Adipocyte (in vitro differentiated cells): ENCODE data around the gene RND3.

Experiments
- DNase-seq: peaks from one replicate; pipeline ENCODE4 v3.0.0-alpha.2; 2015; ENCODE audit warnings: low read depth
- H3K27me3 ChIP-seq: replicated peaks from 2 replicates; pipeline ENCODE4 v1.7.0; 2013; ENCODE audit warnings: mild to moderate bottlenecking, low read length, moderate library complexity; ENCODE audit not compliant: control insufficient read depth, insufficient read depth
- H3K36me3 ChIP-seq: 2 replicates; pipeline ENCODE4 v1.7.0; 2013; ENCODE audit warnings: low read length, mild to moderate bottlenecking, moderate library complexity; ENCODE audit not compliant: control insufficient read depth, insufficient read depth, severe bottlenecking
- H3K4me1 ChIP-seq: 2 replicates; pipeline ENCODE4 v1.7.0; 2013; ENCODE audit warnings: mild to moderate bottlenecking, low read length, moderate library complexity; ENCODE audit not compliant: control insufficient read depth, insufficient read depth
- H3K4me3 ChIP-seq: 2 replicates; pipeline ENCODE4 v1.7.0; 2013; ENCODE audit warnings: mild to moderate bottlenecking, low read length, moderate library complexity
- H3K9ac ChIP-seq: 2 replicates; pipeline ENCODE4 v1.7.0; 2013; ENCODE audit warnings: mild to moderate bottlenecking, low read length, moderate library complexity
- H3K9me3 ChIP-seq: 2 replicates; pipeline ENCODE4 v1.7.0; 2013; ENCODE audit warnings: mild to moderate bottlenecking, low read length, moderate library complexity; ENCODE audit not compliant: control insufficient read depth

RND3 gene

DNA sequence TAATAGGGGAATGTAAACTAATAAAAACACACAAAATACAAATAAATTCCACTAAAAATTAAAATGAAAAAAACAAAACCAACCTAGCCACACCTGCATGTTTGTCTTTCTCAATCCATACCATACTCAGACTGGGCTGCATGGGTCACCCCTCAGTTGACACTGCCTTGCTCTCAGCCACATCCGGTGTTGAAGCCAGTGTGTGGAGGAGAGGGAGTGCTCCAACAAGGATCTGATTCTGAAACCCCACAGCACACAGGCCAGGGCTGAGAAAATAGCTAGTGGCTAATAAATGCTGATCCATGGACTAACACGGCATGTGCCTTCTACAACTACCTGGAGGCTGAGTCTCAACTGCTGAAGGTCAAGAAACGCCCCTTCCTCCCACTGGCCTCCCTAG, 13.7 kb downstream of the RND3 start:
- DNase-seq = no peak

GRCh38 chr2:150472511-150472899, 15.0 kb downstream of the RND3 start:
- H3K4me3 ChIP-seq = peak overlapping the region; percentile 28
- H3K36me3 ChIP-seq = peaks cover 89% of the 10 kb centered on the region
- peaks cover 88% of the 10 kb centered on the region for H3K4me1 ChIP-seq
- H3K9me3 ChIP-seq = no peaks in the 10 kb centered on the region
- peak; percentile 62 for DNase-seq
- H3K9ac ChIP-seq = no peak overlapping the region
- no peaks in the 10 kb centered on the region for H3K27me3 ChIP-seq

More for the DNA sequence above, 13.7 kb downstream of the RND3 start:
- Histone ChIP-seq H3K9me3 (no peaks in the 10 kb centered on the region), H3K9ac (no peak overlapping the region), H3K4me3 (peak overlapping the region; percentile 25), H3K4me1 (peaks cover 88% of the 10 kb centered on the region), H3K36me3 (peaks cover 79% of the 10 kb centered on the region), H3K27me3 (no peaks in the 10 kb centered on the region)

DNA sequence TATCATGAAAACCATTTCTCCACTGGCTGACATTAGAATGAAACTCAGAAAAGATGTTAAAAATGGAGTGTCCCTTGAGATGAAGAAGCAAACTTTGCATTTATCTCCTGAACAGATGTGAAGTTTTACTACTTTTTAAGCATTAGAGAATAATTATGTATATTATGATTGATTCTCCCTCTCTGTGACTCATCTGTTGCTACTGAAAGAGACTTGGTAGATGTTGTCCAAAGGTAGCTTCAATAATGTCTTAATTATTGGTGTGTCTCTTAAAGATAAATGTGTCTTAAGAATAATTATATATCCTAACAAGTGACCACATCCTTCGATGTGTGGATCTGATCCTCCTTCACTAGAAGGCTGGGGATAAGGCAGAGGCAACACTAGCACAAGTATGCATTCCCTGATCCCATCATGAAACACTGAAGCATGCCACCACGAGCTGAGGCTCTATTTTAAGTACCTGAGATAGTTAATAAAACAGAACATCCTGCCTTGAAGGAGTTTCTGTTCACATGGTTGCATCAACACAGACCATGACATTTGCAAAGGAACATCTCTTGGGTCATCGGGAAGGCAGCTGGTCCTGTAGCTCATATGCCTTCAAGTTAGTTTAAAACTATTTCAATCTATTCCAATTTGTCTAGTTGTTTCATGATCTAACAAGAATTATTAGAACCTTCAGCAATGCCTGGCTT, 15.5 kb downstream of the RND3 start:
- peaks cover 87% of the 10 kb centered on the region for H3K4me1 ChIP-seq
- H3K36me3 ChIP-seq = peaks cover 87% of the 10 kb centered on the region

DNA sequence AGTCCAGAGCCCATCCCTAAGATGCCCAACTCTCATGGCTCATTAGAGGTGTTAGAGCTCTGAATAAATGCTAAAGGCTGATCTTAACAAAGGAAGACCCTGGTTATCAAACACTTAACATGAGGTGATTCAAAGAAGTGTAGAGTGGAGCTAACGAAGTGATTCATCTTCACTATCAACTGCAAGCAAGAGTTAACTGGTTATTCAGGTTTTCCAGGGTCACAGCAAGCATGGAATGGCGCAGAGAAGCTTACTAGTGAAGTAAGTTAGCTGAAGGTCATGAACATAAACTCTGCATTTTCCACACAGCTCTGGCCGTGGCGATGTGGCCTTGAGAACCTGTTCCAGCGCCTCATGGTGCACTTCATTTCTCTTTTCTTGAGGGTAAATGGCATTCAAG, 17.0 kb downstream of the RND3 start:
- Histone ChIP-seq H3K9ac (no peak overlapping the region), H3K4me1 (peaks cover 87% of the 10 kb centered on the region), H3K4me3 (no peak overlapping the region), H3K9me3 (no peaks in the 10 kb centered on the region), H3K27me3 (no peaks in the 10 kb centered on the region), H3K36me3 (peaks cover 82% of the 10 kb centered on the region)
- DNase-seq = no peak

More for the DNA sequence above, 15.5 kb downstream of the RND3 start:
- Histone ChIP-seq H3K27me3 (no peaks in the 10 kb centered on the region), H3K4me3 (peak overlapping the region; percentile 28), H3K9me3 (no peaks in the 10 kb centered on the region), H3K9ac (no peak overlapping the region)
- DNase-seq = no peak

GRCh38 chr2:150469706-150470274, 17.7 kb downstream of the RND3 start:
- Histone ChIP-seq H3K4me3 (no peak overlapping the region), H3K36me3 (peaks cover 75% of the 10 kb centered on the region), H3K9ac (no peak overlapping the region), H3K9me3 (no peaks in the 10 kb centered on the region), H3K4me1 (peaks cover 80% of the 10 kb centered on the region), H3K27me3 (no peaks in the 10 kb centered on the region)
- DNase-seq = no peak

GRCh38 chr2:150468350-150468960, 19.0 kb downstream of the RND3 start:
- Histone ChIP-seq H3K9ac (peak overlapping the region; percentile 65), H3K36me3 (peaks cover 62% of the 10 kb centered on the region), H3K9me3 (no peaks in the 10 kb centered on the region), H3K4me3 (peak overlapping the region; percentile 13), H3K27me3 (no peaks in the 10 kb centered on the region), H3K4me1 (peaks cover 67% of the 10 kb centered on the region)
- DNase-seq = no peak

DNA sequence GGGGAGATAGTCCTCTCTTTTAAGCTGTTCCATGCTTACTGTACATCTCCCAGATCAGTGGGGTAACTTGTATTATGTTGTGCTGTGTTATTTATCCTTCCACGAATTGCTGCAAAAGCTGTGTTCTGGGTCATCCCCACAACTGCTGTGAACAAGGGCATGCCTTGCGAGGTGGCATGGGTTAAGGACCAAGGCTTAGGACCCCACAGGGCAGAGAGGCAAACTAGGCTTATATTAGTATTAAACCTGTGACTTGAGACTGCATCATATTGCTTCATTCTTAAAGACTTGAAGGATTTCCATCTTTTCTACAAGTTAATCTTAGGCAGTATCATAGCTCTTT, 19.9 kb downstream of the RND3 start:
- peaks cover 58% of the 10 kb centered on the region for H3K4me1 ChIP-seq
- no peaks in the 10 kb centered on the region for H3K9me3 ChIP-seq
- DNase-seq = no peak
- H3K4me3 ChIP-seq = peak overlapping the region; percentile 14
- no peaks in the 10 kb centered on the region for H3K27me3 ChIP-seq
- H3K36me3 ChIP-seq = peaks cover 54% of the 10 kb centered on the region
- peak overlapping the region; percentile 65 for H3K9ac ChIP-seq

GRCh38 chr2:150466741-150467620, 20.5 kb downstream of the RND3 start:
- Histone ChIP-seq H3K36me3 (peaks cover 47% of the 10 kb centered on the region), H3K4me1 (peaks cover 52% of the 10 kb centered on the region), H3K4me3 (peak overlapping the region; percentile 14), H3K27me3 (no peaks in the 10 kb centered on the region), H3K9me3 (no peaks in the 10 kb centered on the region), H3K9ac (peak overlapping the region; percentile 65)
- peak; percentile 90 for DNase-seq

GRCh38 chr2:150465703-150466569, 21.5 kb downstream of the RND3 start:
- H3K27me3 ChIP-seq = no peaks in the 10 kb centered on the region
- no peak overlapping the region for H3K4me3 ChIP-seq
- H3K4me1 ChIP-seq = peaks cover 42% of the 10 kb centered on the region
- DNase-seq = no peak
- peaks cover 37% of the 10 kb centered on the region for H3K36me3 ChIP-seq
- H3K9me3 ChIP-seq = no peaks in the 10 kb centered on the region
- H3K9ac ChIP-seq = peak overlapping the region; percentile 65

DNA sequence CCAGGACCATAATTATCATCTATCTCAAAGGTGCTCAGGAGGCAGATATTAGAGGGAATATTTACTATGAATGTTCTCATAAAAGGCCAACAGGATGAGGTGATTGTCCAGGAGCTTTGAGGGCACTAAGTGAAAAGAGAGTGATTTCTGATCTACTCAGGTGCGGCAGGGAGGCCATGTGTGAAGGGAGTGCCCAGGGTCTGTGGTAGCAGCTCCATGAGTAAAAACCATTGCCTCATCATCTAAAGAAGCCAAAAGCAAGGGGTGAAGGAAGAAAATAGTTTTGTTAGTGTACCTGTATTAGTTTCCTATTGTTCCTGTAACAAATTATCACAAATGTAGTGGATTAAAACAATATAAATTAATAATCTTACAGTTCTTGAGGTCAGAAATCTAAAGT, 22.5 kb downstream of the RND3 start:
- DNase-seq = no peak
- Histone ChIP-seq H3K9me3 (no peaks in the 10 kb centered on the region), H3K9ac (no peak overlapping the region), H3K4me1 (peaks cover 39% of the 10 kb centered on the region), H3K36me3 (peaks cover 27% of the 10 kb centered on the region), H3K4me3 (no peak overlapping the region), H3K27me3 (no peaks in the 10 kb centered on the region)
